ENCODE data around the gene FKTN. TPM values are rescaled to one million over a fixed set of nuclear protein-coding genes. Genes with fewer than 3 reads are reported as not detected.

Gene FKTN
- total and polyA plus RNA-seq, 2 donors (not counting 1 experiment from before 2014, with no cell fraction given): 5.3 to 16.2 TPM

DNA sequence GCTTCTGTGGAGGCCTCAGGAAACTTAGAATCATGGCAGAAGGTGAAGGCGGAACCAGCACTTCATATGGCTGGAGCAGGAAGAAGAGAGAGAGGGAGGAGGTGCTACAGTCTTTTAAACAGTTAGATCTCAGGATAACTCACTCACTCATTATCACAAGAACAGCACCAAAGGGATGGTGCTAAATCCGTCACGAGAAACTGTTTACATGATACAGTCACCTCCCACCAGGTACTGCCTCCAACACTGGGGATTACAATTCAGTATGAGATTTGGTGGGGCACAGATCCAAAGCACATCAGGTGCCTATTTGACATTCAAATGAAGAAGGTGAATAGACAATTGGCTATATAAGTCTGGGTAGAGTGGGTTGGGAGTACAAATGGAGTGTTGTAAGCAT lies 35.2 kb downstream of the FKTN start:
- CTCF ChIA-PET: no interaction called here
- no peak overlapping the region for H3K4me3 Mint-ChIP-seq
- no peaks in the 10 kb centered on the region for H4K20me1 ChIP-seq (ENCODE audit: control insufficient read depth, insufficient read depth, low read length, poor library complexity, severe bottlenecking)
- no peaks in the 10 kb centered on the region for H3K27me3 ChIP-seq (replicated peaks in 1 of 4; ENCODE audit: control extremely low read depth in 1 of 4, control insufficient read depth in 3 of 4, insufficient read depth in 4 of 4, low read length in 3 of 4)
- H3K27ac ChIP-seq (ENCODE audit: low read length in 2 of 2): no peak overlapping the region
- no peak overlapping the region for H3K4me2 ChIP-seq (replicated peaks; ENCODE audit: low read depth, low read length, poor library complexity, severe bottlenecking)
- H3K9me3 ChIP-seq (ENCODE audit: control extremely low read depth in 1 of 3, control insufficient read depth in 2 of 3, insufficient read depth in 1 of 3, low read length in 2 of 3): peaks cover 1 to 17% (median 16%) of the 10 kb centered on the region in 3 donors
- no peaks in the 10 kb centered on the region for H3K79me2 ChIP-seq (ENCODE audit: control insufficient read depth, insufficient read depth, low read length)
- no peaks in the 10 kb centered on the region for H3K4me1 ChIP-seq (ENCODE audit: control insufficient read depth in 2 of 2, insufficient read depth in 2 of 2, low read length in 2 of 2)
- DNase-seq (no peak), ATAC-seq (ENCODE audit: low read depth) (no peak)
- no peak overlapping the region for H3K27ac Mint-ChIP-seq
- TF ChIP-seq, protein P1, sequence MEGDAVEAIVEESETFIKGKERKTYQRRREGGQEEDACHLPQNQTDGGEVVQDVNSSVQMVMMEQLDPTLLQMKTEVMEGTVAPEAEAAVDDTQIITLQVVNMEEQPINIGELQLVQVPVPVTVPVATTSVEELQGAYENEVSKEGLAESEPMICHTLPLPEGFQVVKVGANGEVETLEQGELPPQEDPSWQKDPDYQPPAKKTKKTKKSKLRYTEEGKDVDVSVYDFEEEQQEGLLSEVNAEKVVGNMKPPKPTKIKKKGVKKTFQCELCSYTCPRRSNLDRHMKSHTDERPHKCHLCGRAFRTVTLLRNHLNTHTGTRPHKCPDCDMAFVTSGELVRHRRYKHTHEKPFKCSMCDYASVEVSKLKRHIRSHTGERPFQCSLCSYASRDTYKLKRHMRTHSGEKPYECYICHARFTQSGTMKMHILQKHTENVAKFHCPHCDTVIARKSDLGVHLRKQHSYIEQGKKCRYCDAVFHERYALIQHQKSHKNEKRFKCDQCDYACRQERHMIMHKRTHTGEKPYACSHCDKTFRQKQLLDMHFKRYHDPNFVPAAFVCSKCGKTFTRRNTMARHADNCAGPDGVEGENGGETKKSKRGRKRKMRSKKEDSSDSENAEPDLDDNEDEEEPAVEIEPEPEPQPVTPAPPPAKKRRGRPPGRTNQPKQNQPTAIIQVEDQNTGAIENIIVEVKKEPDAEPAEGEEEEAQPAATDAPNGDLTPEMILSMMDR (IDR thresholded peaks at IDR 0.05): no peak
- no peak for TF ChIP-seq EZH2 (IDR thresholded peaks at IDR 0.05; ENCODE audit: borderline replicate concordance, insufficient read depth, low read depth, low read length, poor library complexity, severe bottlenecking)
- H3K27me3 Mint-ChIP-seq: no peaks in the 10 kb centered on the region
- intact Hi-C loops (cut with micrococcal nuclease): no loop called here
- no peaks in the 10 kb centered on the region for H3K4me1 Mint-ChIP-seq
- H3K9ac ChIP-seq (ENCODE audit: low read length): no peak overlapping the region
- no peak overlapping the region for H3K4me3 ChIP-seq (ENCODE audit: control extremely low read depth in 1 of 5, extremely low read depth in 1 of 5, insufficient read depth in 1 of 5, low read depth in 2 of 5, low read length in 4 of 5)
- H3K9me3 Mint-ChIP-seq (ENCODE audit: insufficient read depth): peaks cover 9% of the 10 kb centered on the region
- WGBS (ENCODE audit: insufficient coverage): no CpG with 5 or more reads among the region's 3 CpGs
- peaks cover 1 to 31% of the 10 kb centered on the region in 2 experiments for H3K36me3 ChIP-seq (replicated peaks in 1 of 2; ENCODE audit: control extremely low read depth in 1 of 2, control insufficient read depth in 1 of 2, extremely low read depth in 1 of 2, insufficient read depth in 2 of 2, low read length in 1 of 2)
- H2AFZ ChIP-seq (ENCODE audit: insufficient read depth, low read depth, low read length, poor library complexity, severe bottlenecking): no peak overlapping the region
- POLR2A ChIA-PET: no interaction called here

DNA sequence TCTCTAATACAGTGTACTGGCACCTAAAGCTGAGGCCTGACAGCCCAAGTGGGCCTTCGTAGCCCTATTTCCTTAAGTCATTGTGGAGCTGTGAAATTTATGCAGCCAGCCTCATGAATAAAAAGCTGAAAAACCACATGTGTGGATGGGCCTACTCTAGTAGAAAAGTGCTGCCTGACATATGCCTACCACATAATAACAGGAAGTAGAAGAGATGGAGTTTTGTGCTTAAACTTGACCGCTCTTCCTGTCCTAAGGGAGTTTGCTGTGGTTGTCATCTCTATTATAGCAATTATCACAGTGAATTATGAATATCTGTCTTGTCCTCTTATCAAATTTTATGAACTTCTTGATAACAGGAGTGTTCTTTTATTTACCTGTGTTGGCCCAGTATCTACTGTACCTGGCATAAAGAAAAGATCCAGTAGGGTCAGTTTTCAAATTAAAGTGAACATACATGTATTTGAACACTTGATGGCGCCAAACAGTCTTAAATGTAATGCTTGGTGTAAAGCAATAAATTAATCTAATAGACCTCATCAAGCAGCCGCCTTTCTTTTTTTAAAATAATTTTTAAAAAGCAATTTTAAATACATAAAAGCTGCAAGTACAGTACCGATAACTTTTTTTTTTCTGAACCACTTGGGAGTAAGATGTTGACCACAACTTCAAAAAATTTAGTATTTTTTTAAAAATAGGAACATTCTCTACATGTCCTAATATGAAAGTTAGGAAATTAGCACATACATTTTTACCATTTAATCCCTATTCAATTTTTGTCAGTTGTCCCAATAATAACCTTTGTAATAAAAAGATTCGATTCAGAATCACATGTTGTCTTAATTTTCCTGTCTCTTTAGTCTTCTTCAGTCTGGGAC lies 51.0 kb downstream of the FKTN start:
- intact Hi-C loops (cut with micrococcal nuclease): loop anchor here (1.0 to 5.0 kb wide), 3 partner anchors 109 to 272 kb away; no protein-coding TSS in a partner anchor
- H3K27me3 Mint-ChIP-seq: no peaks in the 10 kb centered on the region
- no peak overlapping the region for H3K9ac ChIP-seq (ENCODE audit: low read length)
- H3K9me3 Mint-ChIP-seq (ENCODE audit: insufficient read depth): no peaks in the 10 kb centered on the region
- H3K4me1 Mint-ChIP-seq: peaks cover 3% of the 10 kb centered on the region
- no peak overlapping the region for H3K27ac ChIP-seq (ENCODE audit: low read length in 2 of 2)
- no peaks in the 10 kb centered on the region for H3K9me3 ChIP-seq (ENCODE audit: control extremely low read depth in 1 of 3, control insufficient read depth in 2 of 3, insufficient read depth in 1 of 3, low read length in 2 of 3)
- no peak overlapping the region for H3K4me3 Mint-ChIP-seq
- no peak overlapping the region for H3K4me3 ChIP-seq (ENCODE audit: control extremely low read depth in 1 of 5, extremely low read depth in 1 of 5, insufficient read depth in 1 of 5, low read depth in 2 of 5, low read length in 4 of 5)
- H3K79me2 ChIP-seq (ENCODE audit: control insufficient read depth, insufficient read depth, low read length): no peaks in the 10 kb centered on the region
- WGBS (ENCODE audit: insufficient coverage): 100% methylated on average over 1 of the region's 6 CpGs
- H3K4me2 ChIP-seq (replicated peaks; ENCODE audit: low read depth, low read length, poor library complexity, severe bottlenecking): no peak overlapping the region
- DNase-seq (peak; percentile 69), ATAC-seq (ENCODE audit: low read depth) (peak; percentile 60)
- TF ChIP-seq, protein P1 (IDR thresholded peaks at IDR 0.05): peak; percentile 86
- TF ChIP-seq EZH2 (IDR thresholded peaks at IDR 0.05; ENCODE audit: borderline replicate concordance, insufficient read depth, low read depth, low read length, poor library complexity, severe bottlenecking): no peak
- H4K20me1 ChIP-seq (ENCODE audit: control insufficient read depth, insufficient read depth, low read length, poor library complexity, severe bottlenecking): no peaks in the 10 kb centered on the region
- no peaks in the 10 kb centered on the region for H3K4me1 ChIP-seq (ENCODE audit: control insufficient read depth in 2 of 2, insufficient read depth in 2 of 2, low read length in 2 of 2)
- CTCF ChIA-PET: interaction anchor here (0.5 to 3.9 kb wide), 19 partner anchors 11 to 277 kb away, joined by 3 to 49 read pairs (median 4); partner anchors contain the start of gene TMEM38B
- POLR2A ChIA-PET: no interaction called here
- no peak overlapping the region for H2AFZ ChIP-seq (ENCODE audit: insufficient read depth, low read depth, low read length, poor library complexity, severe bottlenecking)
- H3K27ac Mint-ChIP-seq: peak overlapping the region; percentile 50
- no peaks in the 10 kb centered on the region for H3K36me3 ChIP-seq (replicated peaks in 1 of 2; ENCODE audit: control extremely low read depth in 1 of 2, control insufficient read depth in 1 of 2, extremely low read depth in 1 of 2, insufficient read depth in 2 of 2, low read length in 1 of 2)
- no peaks in the 10 kb centered on the region for H3K27me3 ChIP-seq (replicated peaks in 1 of 4; ENCODE audit: control extremely low read depth in 1 of 4, control insufficient read depth in 3 of 4, insufficient read depth in 4 of 4, low read length in 3 of 4)
